K562 (cell line): ENCODE measurements around the gene UBAP1L. TPM values are rescaled to one million over a fixed set of nuclear protein-coding genes. Genes with fewer than 3 reads are reported as not detected.

Experiments
- ATAC-seq: fragments of 200-7000 bp; cut with Tn5 transposase; 3 replicates; pipeline ENCODE4 v1.9.1; 2020; ENCODE audit warnings: moderate library complexity
- BruUV-seq: library from RNA; stranded (reverse); fragments of 400-500 nt; replicated peaks from 2 replicates; lab custom pipeline; 2021; lab: Mats Ljungman, UMichigan
- CTCF ChIA-PET: fragments of 300-600 bp; formaldehyde crosslinking; extraction: SDS; loops from one replicate; lab custom pipeline; 2021; ENCODE audit warnings: low intra/inter-chr PET ratio; lab: Yijun Ruan, JAX
- POLR2A ChIA-PET: fragments of 300-600, 350-650 bp; sonication (Branson Sonifier 250); formaldehyde crosslinking; extraction: SDS; loops from one replicate; lab custom pipeline; 2021; ENCODE audit warnings: antibody characterized with exemption, inconsistent platforms; lab: Yijun Ruan, JAX
- DNase-seq, 4 experiments: peaks; one replicate each; pipeline versions ENCODE4 v3.0.0 to v3.0.0-alpha.2; 2011 to 2018; ENCODE audit warnings: low spot score in 3 of 4, mixed read lengths in 3 of 4; ENCODE audit errors: extremely low read depth in 1 of 4
- FAIRE-seq: peaks from 2 replicates; lab custom pipeline; 2011; peaks lifted over from hg19 to GRCh38; lab: Jason Lieb, UNC
- H2AFZ ChIP-seq: 2 replicates; pipeline ENCODE4 v1.6.0; 2011; ENCODE audit warnings: low read depth, low read length, control low read depth, inconsistent platforms
- H3K27ac ChIP-seq: fragments of 200-600 bp; 3 replicates; pipeline ENCODE4 v1.8.0; 2011; ENCODE audit warnings: low read depth, mild to moderate bottlenecking, control low read depth, inconsistent platforms, low read length, moderate library complexity, mixed read lengths; ENCODE audit errors: extremely low read depth
- H3K27me3 ChIP-seq, 2 experiments: fragments of 300-600 bp in 1 of 2; 2 replicates in 1 of 2; 3 replicates in 1 of 2; pipeline versions ENCODE4 v1.6.0 to v1.8.0; 2011; ENCODE audit warnings: inconsistent platforms in 2 of 2, low read length in 2 of 2, mild to moderate bottlenecking in 1 of 2, mixed read lengths in 1 of 2, moderate library complexity in 1 of 2; ENCODE audit not compliant: control insufficient read depth in 2 of 2, insufficient read depth in 2 of 2
- H3K36me3 ChIP-seq: fragments of 300-600 bp; 3 replicates; pipeline ENCODE4 v1.8.0; 2011; ENCODE audit warnings: mild to moderate bottlenecking, low read length, inconsistent platforms; ENCODE audit not compliant: control insufficient read depth, insufficient read depth
- H3K4me1 ChIP-seq, 2 experiments: fragments of 200-600 bp in 1 of 2; replicated peaks in 1 of 2; 2 replicates in 1 of 2; 3 replicates in 1 of 2; pipeline versions ENCODE4 v1.5.1 to v1.8.0; 2011; ENCODE audit warnings: inconsistent platforms in 2 of 2, low read length in 2 of 2, mild to moderate bottlenecking in 1 of 2, mixed read lengths in 1 of 2, moderate library complexity in 1 of 2; ENCODE audit not compliant: control insufficient read depth in 2 of 2, insufficient read depth in 2 of 2
- H3K4me2 ChIP-seq: 2 replicates; pipeline ENCODE4 v1.6.1; 2011; ENCODE audit warnings: low read length, control low read depth, inconsistent platforms, mixed read lengths; ENCODE audit not compliant: insufficient read depth
- H3K4me3 ChIP-seq: fragments of 200-600 bp; sonication (generic), shearing (Covaris generic); 2 replicates; pipeline ENCODE4 v1.5.1; 2016; ENCODE audit warnings: control low read depth, inconsistent platforms
- H3K79me2 ChIP-seq: fragments of 200-600 bp; 3 replicates; pipeline ENCODE4 v1.8.0; 2011; ENCODE audit warnings: low read length, inconsistent platforms; ENCODE audit not compliant: control insufficient read depth, insufficient read depth
- H3K9ac ChIP-seq, 2 experiments: 2 replicates each; pipeline versions ENCODE4 v1.6.0 to v1.6.1; 2011; ENCODE audit warnings: low read depth in 2 of 2, low read length in 2 of 2, control low read depth in 1 of 2, inconsistent platforms in 1 of 2, mild to moderate bottlenecking in 1 of 2, mixed read lengths in 1 of 2; ENCODE audit not compliant: insufficient read depth in 1 of 2
- H3K9me1 ChIP-seq: one replicate; pipeline ENCODE4 v1.6.0; 2011; ENCODE audit warnings: inconsistent platforms, mild to moderate bottlenecking, low read length, moderate library complexity; ENCODE audit not compliant: control insufficient read depth, insufficient read depth
- H3K9me3 ChIP-seq: replicated peaks from 2 replicates; pipeline ENCODE4 v1.5.1; 2011; ENCODE audit warnings: low read depth, low read length, inconsistent platforms; ENCODE audit not compliant: control insufficient read depth, insufficient read depth
- H4K20me1 ChIP-seq: replicated peaks from 2 replicates; pipeline ENCODE4 v1.6.1; 2011; ENCODE audit warnings: low read length, inconsistent platforms, mixed read lengths; ENCODE audit not compliant: control insufficient read depth, insufficient read depth
- ATF3 ChIP-seq, 2 experiments: fragments of 450-650 bp in 1 of 2; sonication (generic) in 1 of 2; formaldehyde crosslinking in 1 of 2; IDR thresholded peaks in 1 of 2; conservative IDR thresholded peaks in 1 of 2; 2 replicates each; pipeline versions ENCODE4 v1.6.1 to v1.8.1; 2016 to 2023; ENCODE audit warnings: mild to moderate bottlenecking in 2 of 2, moderate library complexity in 2 of 2, inconsistent platforms in 1 of 2, missing genetic modification reagents in 1 of 2
- ATF7 ChIP-seq: fragments of 450-650 bp; IDR thresholded peaks from 2 replicates; pipeline ENCODE4 v1.7.1; 2014; ENCODE audit warnings: mild to moderate bottlenecking, moderate library complexity
- KDM1A ChIP-seq, 2 experiments: fragments of 450-650 bp; IDR thresholded peaks; 2 replicates each; pipeline ENCODE4 v1.6.1; 2016; ENCODE audit warnings: mild to moderate bottlenecking in 2 of 2
- SNRNP70 ChIP-seq: fragments of 200-400 bp; formaldehyde crosslinking; optimal IDR thresholded peaks from 2 replicates; pipeline ENCODE3; 2017; ENCODE audit warnings: low read depth, low read length
- ZBTB43 ChIP-seq: sonication (generic); formaldehyde crosslinking; IDR thresholded peaks from 2 replicates; pipeline ENCODE4 v1.8.0; 2023; ENCODE audit warnings: mild to moderate bottlenecking, missing genetic modification reagents
- whole genome bisulfite sequencing: fragments of 100-300 bp; shearing (Covaris generic); methylation state at CpG from one replicate; pipeline ENCODE4 v1.1.6; 2016; ENCODE audit warnings: low coverage, mixed read lengths; ENCODE audit not compliant: insufficient coverage; ENCODE audit errors: missing lambda C conversion rate; 5-methylcytosine and 5-hydroxymethylcytosine counted together
- in situ Hi-C: fragments of 300-500 bp; cut with MboI; formaldehyde crosslinking; loops from 4 replicates; pipeline ENCODE4 v1.15.0; 2018; ENCODE audit warnings: inconsistent platforms, mixed read lengths
- intact Hi-C: fragments of 100-400 bp; cut with micrococcal nuclease; formaldehyde crosslinking; loops from 2 replicates; pipeline ENCODE4 v1.14.2; 2022
- polyA plus RNA-seq, 8 experiments: library from polyadenylated mRNA; depleted of rRNA in 4 of 8; stranded (reverse) in 5 of 8; unstranded in 3 of 8; fragments of >200 nt; fragmentation: Nextera tagmentation in 2 of 8; fragmentation: Illumina TruSeq in 1 of 8; extraction: Ambion mirVana in 2 of 8; extraction: Trizol in 1 of 8; gene quantifications; 2 replicates each; pipeline versions ENCODE4 v1.2.1 to v1.2.3, GENCODE V29; 2011 to 2014; ENCODE audit warnings: inconsistent platforms in 1 of 8, missing spikeins in 1 of 8
- total RNA-seq, 7 experiments: library from RNA; depleted of rRNA in 6 of 7; stranded (reverse); fragments of >200 nt in 6 of 7; fragmentation: Illumina TruSeq in 2 of 7; extraction: Trizol in 2 of 7; gene quantifications; 2 replicates each; pipeline versions ENCODE4 v1.2.1 to v1.2.3, GENCODE V29; 2011 to 2021; ENCODE audit warnings: low replicate concordance in 1 of 7

UBAP1L gene
- total and polyA plus RNA-seq, 9 of the 15 experiments (the other 6 are each of a cell fraction or from before 2014, with no cell fraction given) = 0.16 to 0.71 (median 0.41) TPM; not detected in 2

DNA sequence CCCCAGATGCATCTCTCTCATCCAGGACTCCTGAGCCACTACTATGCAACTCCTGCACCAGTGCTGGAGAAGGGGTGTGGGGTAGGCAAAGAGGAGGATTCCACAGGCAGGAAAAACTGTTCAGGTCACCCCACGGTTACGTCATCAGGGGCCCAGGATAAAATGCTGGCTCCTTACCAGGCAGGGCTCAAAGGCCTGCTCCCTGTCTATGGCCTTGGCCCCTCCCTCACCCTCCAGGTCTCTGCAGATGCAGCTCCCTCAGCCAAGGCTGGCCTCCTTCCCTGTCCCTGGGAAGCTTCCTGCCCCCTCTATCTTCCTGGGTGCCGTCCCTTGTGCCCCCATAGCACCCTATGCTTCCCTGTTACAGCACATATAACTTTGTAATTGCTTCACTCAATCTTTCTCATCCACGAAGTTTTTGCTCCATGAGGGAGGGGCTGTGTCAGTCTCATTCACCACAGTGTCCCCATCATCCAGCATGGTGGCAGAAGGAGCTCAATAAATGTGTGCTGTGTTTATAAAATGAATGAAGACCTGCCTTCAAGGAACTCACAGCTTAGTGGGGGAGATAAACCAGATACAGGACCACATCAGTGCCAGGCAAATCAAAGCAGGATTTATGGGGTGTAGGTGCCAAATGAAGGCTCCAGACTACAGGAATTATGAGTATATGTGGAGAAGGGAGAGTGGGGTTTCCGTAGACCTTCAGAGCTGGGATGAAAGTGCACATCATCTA lies 19.8 kb downstream of the UBAP1L start:
- 31% methylated on average over 5 of the region's 5 CpGs for WGBS
- Histone ChIP-seq H3K36me3 (peaks cover 15% of the 10 kb centered on the region; the same call in 2 of the 3 replicates), H4K20me1 (no peaks in the 10 kb centered on the region), H2AFZ (no peak overlapping the region), H3K9me3 (no peaks in the 10 kb centered on the region), H3K4me3 (no peak overlapping the region), H3K4me1 (peaks cover 0 to 5% of the 10 kb centered on the region in 2 experiments; a peak in 1 of 5 replicates), H3K27ac (no peak overlapping the region), H3K27me3 (no peaks in the 10 kb centered on the region; a peak in 2 of 5 replicates), H3K9ac (peak overlapping the region in 1 of 2 experiments; percentile 33; a peak in 1 of 4 replicates), H3K4me2 (no peak overlapping the region), H3K9me1 (no peaks in the 10 kb centered on the region), H3K79me2 (no peaks in the 10 kb centered on the region)
- FAIRE-seq = no peak
- BruUV-seq = no TSS peak
- ChIA-PET CTCF (no interaction called here), POLR2A (interaction anchor here (0.6 to 1.4 kb wide), 4 partner anchors 9 to 210 kb away, joined by 3 to 4 read pairs (median 3); partner anchors contain the start of gene RNU5B-1)
- in situ Hi-C loops = no loop called here
- TF ChIP-seq ZBTB43 (CRISPR knock-in tag) (no peak), SNRNP70 (peak; percentile 21), ATF7 (0 out of 2 replicates have a peak, but pooled peaks have one; percentile 37), ATF3 (IDR thresholded peaks at IDR 0.05) (peak; percentile 66), ATF3 (CRISPR knock-in tag; conservative IDR thresholded peaks at IDR 0.05) (no peak), KDM1A (IDR thresholded peaks at IDR 0.05) (0 out of 4 replicates have a peak, but pooled peaks of 1 of the 2 experiments have one; percentile 8)
- intact Hi-C loops = no loop called here
- no peak for DNase-seq
- peak; percentile 35; the same call in 1 of the 3 replicates for ATAC-seq
